Coronary artery (tissue), 2 donors: Measurements from ENCODE around the gene DNAH1.

Source experiments
- DNase-seq: peaks from one replicate; pipeline ENCODE4 v3.0.0-alpha.2; 2017; ENCODE audit warnings: low spot score
- H3K27ac ChIP-seq, 2 donors: fragments of 200-600 bp; sonication (generic); one replicate each; pipeline ENCODE4 v1.5.1; 2016 to 2019
- H3K4me3 ChIP-seq: fragments of 200-600 bp; sonication (generic); 2 replicates; pipeline ENCODE4 v1.5.1; 2016; ENCODE audit warnings: mild to moderate bottlenecking, moderate library complexity
- TF ChIP-seq, protein P1 (sequence below): fragments of 200-600 bp; sonication (generic); IDR thresholded peaks from one replicate; pipeline ENCODE4 v1.5.1; 2019; ENCODE audit warnings: antibody characterized with exemption

The DNAH1 gene

GRCh38 chr3:52443791-52444687 is 127.9 kb downstream of the DNAH1 start:
- Histone ChIP-seq H3K4me3 (peak overlapping the region; percentile 47), H3K27ac (no peak overlapping the region)
- TF ChIP-seq, protein P1, sequence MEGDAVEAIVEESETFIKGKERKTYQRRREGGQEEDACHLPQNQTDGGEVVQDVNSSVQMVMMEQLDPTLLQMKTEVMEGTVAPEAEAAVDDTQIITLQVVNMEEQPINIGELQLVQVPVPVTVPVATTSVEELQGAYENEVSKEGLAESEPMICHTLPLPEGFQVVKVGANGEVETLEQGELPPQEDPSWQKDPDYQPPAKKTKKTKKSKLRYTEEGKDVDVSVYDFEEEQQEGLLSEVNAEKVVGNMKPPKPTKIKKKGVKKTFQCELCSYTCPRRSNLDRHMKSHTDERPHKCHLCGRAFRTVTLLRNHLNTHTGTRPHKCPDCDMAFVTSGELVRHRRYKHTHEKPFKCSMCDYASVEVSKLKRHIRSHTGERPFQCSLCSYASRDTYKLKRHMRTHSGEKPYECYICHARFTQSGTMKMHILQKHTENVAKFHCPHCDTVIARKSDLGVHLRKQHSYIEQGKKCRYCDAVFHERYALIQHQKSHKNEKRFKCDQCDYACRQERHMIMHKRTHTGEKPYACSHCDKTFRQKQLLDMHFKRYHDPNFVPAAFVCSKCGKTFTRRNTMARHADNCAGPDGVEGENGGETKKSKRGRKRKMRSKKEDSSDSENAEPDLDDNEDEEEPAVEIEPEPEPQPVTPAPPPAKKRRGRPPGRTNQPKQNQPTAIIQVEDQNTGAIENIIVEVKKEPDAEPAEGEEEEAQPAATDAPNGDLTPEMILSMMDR = no peak
- no peak for DNase-seq

DNA sequence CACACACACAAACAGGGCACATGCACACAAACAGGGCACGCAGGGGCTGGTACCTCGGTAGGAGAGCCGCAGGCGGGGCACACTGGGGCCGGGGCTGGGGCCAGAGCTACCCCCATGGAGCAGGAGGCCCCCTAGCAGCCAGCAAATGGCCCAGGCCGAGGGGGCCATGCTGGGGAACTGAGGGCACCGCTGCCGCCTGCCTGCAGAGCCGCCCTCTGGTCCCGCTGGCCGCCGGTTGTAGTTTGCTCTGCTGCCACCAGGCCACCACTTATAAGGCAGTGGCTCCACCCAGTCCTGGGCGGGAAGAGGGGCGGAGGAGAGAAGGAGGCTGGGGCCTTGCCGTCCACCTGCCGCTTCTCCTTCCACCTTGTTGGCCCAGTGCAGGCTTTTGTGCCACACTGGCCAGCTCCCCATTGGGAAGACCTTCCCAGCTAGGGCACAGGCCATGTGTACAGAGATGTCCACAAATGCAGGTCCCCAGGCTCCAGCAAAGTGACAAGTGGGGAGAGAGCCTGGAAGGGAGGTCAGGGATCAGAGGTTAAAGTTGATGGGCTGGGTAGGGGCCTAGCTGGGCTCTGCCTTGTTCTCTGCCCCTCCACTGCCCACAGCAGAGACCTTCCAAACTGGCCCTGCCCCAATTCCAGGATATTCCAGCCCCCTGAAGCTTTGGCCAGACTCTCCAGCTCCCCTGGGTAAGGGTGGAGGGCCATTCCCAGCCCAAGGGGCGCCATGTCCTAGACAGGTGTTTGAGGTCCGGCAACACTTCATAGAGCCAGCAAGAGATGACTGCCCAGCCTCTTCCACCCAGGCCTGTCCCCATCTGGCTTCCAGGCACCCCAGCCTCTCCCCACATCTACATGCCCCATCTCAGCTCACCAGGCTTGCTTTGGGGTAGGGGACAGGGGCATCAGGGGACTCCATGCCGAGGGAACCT is 129.0 kb downstream of the DNAH1 start, which contains the start of gene SEMA3G:
Gene SEMA3G, minus strand, starts transcription at position 244 of the 934 bp plus-strand sequence. Its CDS starts 76 bp downstream, at position 168.
- Histone ChIP-seq H3K27ac (no peak within 1 kb of the TSS), H3K4me3 (peak within 1 kb of the TSS; percentile 47)
- TF ChIP-seq, protein P1 = peak; percentile 46
- DNase-seq = no peak

GRCh38 chr3:52446042-52446441 is 129.9 kb downstream of the DNAH1 start:
- no peak for DNase-seq
- Histone ChIP-seq H3K27ac (no peak overlapping the region), H3K4me3 (no peak overlapping the region)
- TF ChIP-seq, protein P1 = no peak

DNA sequence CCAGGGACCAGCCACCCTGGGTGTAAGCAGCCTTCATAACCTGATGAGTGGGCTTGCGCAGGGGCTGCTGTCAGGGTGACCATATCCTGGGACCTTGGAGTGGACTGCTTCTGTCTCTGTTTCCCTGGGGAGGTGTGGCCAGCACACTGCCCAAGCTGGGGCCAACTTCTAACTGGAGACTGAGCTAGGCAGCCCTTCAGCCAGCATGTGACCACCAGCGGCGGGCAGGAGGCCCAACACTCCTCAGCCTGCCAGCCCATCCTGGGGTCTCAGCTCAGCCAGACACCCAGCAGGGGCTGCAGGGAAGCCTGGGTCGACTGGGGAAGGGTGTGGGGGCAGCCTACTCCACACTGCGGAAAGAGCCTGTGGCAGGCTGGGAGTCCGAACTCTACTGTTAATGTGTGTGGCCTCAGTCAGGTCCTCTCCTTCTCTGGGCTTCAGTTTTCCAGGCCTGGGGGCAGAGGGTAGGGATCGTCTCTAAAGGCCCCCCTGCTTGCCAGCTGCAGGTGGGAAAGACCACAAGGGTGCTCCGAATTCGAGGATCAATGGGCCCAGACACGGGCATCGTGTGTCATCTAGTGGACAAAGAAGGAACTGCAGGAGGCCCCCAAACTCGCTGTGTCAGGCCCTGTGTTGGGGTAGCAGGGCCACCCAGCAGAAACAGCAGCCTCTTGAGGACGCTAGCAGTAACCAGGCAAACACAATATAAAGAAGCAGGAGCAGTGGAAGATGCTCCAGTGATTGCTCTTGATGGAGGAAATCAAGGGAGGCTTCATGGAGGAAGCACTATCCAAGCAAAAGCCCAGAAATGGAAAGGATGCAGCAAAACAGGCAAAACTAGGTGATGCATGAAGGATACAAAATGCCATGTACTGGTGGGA is 130.8 kb downstream of the DNAH1 start:
- Histone ChIP-seq H3K4me3 (no peak overlapping the region), H3K27ac (no peak overlapping the region)
- TF ChIP-seq, protein P1 = peak; percentile 99
- no peak for DNase-seq

GRCh38 chr3:52447512-52448355 is 131.6 kb downstream of the DNAH1 start:
- no peak for DNase-seq
- Histone ChIP-seq H3K27ac (no peak overlapping the region), H3K4me3 (no peak overlapping the region)
- TF ChIP-seq, protein P1 = no peak
